Left renal pelvis (tissue), 4 donors: ENCODE data around the gene ZRANB3. TPM values are rescaled to one million over a fixed set of nuclear protein-coding genes. Genes with fewer than 3 reads are reported as not detected.
"Not testable (repeated sequence)": the region's sequence is repeated elsewhere in the genome, so short reads cannot be mapped to it uniquely, and the experiment has no call there.

Experiments
- DNase-seq, 4 donors: peaks; one replicate each; pipeline ENCODE4 v3.0.0-alpha.2; 2013; ENCODE audit warnings: low read depth in 4 of 4, low spot score in 3 of 4
- polyA plus RNA-seq, 4 donors: library from polyadenylated mRNA; unstranded; fragments of 120-200 nt; gene quantifications; one replicate each; pipeline ENCODE4 v1.2.1, GENCODE V29; 2013; ENCODE audit not compliant: insufficient read length in 4 of 4

The ZRANB3 gene
- polyA plus RNA-seq, 4 donors, result 6.8 to 11.2 (median 9.0) TPM

DNA sequence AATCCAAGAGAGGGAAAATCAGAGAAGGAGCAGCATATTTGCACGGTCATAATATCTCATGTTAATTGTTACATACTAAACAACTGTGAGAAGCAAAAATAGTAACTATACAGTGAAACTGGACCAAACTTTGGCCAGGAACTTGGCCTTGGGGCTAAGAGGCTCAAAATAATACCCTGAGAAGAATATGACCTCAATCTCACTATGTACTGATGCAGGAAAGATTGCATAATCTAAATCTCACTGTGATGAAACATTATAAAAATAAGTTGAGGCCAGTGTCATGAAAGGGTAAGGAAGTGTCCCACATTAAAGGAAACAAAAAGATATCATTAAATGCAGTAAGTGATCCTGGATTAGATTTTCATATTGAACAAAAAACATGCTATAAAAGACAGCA is 36.5 kb downstream of the ZRANB3 start:
- no peak for DNase-seq

DNA sequence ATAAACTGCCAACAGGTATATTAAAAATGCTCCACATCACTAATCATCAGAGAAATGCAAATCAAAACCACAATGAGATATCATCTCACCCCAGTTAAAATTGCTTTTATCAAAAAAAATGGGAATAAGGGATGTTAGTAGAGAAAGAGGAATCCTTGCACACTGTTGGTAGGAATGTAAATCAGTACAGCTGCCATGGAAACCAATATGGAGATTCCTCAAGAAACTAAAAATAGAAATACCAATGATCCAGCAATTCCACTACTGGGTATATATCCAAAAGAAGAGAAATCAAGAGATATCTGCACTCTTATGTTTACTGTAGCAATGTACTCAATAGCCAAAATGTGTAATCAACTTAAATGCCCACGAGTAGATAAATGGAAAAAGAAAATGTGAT is 40.6 kb downstream of the ZRANB3 start:
- DNase-seq, result no peak

DNA sequence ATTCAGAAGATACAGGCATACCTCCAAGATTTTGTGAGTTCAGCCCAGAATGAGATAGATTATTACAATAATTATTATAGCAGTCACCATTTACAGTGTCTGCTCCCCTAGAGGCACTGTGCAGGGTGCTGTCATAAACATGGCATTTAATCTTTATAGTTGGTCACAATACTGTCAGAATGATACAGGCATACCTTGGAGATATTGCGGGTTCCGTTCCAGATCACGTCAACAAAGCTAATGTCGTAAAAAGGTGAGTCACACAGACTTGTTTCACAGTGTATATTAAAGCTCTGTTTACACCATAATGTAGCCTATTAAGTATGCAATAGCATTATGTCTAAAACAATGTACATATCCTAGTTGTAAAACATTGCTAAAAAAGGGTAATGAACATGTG is 45.6 kb downstream of the ZRANB3 start:
- no peak for DNase-seq

DNA sequence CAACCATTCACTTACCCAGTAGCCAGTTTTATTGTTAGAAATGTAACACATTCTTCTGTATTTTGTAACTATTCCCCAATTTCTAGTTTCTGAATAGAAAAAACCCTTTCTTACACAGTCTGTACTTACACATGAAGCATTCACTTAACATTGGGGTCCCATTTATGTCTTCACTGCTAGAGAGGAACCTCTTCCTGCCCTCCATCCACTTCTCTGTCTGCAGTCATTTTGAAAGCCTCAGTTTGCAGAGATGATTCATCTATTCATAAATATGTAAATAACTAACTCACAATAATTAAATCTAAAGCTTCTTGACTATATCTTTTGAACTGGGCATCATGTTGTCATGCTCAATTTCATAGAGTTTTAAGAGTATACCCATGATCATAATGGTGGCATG is 55.9 kb downstream of the ZRANB3 start:
- DNase-seq, result no peak

DNA sequence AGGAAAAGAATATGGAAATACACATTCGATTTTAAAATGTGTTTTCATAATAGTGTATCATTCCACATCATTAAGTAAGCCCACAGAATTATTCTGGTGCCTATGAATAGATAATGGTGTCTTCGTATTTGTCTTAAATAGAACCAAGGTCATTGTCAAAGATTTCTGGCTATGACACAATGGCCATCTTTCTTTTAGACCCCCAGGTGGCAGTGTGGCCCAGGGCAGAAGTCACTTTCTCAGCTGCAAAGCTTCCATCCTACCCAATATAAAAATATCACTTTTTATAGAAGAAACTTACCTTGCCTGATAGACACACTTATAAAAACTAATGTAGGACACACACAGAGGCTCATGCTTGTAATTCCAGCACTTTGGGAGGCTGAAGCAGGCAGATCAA is 57.5 kb downstream of the ZRANB3 start:
- no peak for DNase-seq

DNA sequence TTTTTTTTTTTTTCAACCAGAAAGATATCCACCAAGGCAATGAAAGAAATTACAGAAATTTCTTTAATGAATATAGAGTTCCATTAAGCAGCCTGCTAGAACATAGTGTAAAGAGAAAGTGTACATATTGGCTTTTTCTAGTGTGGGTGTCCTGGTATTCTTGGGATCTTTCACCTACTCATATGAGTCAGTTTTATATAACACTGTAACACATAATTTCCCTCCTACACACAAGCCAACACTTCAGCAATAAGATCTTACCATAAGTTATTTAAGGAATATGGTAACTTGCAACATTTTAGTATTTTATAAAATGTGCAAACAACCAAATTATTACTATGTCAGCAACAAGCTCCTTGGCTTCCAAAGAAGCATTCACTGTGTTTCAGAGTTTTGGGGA is 59.9 kb downstream of the ZRANB3 start:
- no peak for DNase-seq

DNA sequence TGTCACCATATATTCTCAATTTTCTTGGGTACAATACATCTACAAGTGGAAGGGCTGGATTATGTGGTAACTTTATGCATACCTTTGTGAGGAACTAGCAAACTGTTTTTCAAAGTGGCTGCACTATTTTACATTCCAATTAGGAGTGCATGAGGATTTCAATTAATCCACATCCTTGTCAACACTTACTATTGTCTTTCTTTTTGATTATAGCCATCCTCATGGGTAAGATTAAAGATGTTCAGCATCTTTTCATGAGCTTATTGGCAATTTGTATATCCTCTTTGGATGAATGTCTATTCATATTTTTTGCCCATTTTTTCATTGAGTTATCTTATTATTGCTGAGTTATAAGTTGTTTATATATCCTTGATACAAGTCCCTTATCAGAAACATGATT is 73.7 kb downstream of the ZRANB3 start:
- DNase-seq, result no peak

DNA sequence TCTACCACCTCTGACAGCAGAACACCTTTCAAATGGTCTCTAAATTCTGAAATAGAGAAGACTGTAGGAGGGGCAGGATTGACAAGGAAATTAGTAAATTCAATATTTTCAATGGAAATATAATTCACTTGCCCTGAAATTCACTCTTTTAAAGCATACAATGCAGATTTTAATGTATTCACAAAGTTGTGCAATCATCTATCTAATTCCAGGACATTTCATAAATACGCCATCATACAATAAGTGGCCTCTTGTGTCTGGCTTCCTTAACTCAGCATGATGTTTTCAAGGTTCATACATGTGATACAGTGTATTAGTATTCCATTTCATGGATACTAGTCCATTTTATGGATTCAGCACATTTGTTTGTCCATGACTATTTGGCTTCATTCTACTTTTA is 74.2 kb downstream of the ZRANB3 start:
- no peak for DNase-seq

DNA sequence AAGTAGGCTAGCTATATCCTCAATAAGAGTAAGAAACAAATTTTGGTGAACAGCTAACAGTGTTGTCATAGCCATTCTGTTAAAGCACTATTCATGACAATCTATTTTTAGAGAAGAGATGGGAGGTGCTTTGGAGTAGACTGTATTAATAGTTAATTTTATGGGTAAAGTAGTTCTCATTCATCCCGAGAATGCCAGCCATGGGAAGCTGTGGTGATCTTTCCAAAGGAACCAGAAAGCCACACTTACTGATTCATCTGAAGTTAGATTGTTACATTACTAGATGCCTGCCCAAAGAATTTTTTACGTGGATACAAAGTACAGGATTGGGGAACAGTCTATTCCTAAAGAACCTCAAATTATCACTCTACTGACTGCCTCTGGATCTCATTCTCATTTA is 74.6 kb downstream of the ZRANB3 start:
- DNase-seq, result no peak

DNA sequence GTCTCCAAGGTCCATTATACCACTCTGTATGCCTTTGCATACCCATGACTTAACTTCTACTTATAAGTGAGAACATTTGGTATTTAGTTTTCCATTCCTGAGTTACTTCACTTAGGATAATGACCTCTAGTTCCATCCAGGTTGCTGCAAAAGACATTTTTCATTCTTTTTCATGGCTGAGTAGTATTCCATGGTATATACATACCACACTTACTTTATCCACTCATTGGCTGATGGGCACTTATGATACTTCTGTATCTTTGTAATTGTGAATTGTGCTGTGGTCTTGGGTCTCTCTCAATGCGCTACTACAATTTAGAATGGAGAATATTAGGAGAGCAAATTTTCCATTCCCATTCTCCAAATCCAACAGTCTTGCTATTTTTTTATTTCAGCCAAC is 76.4 kb downstream of the ZRANB3 start:
- DNase-seq, result no peak

DNA sequence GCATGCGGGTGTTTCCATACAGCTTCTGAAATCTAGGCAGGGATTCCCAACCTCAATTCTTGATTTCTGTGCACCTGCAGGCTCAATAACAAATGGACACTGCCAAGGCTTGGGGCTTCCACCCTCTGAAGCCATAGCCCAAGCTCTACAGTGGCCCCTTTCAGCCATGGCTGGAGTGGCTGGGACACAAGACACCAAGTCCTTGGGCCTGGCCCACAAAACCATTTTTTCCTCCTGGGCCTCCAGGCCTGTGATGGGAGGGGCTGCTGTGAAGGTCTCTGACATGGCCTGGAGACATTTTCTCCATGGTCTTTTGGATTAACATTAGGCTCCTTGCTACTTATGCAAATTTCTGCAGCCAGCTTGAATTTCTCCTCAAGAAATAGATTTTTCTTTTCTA is 78.0 kb downstream of the ZRANB3 start:
- not testable (repeated sequence) for DNase-seq

DNA sequence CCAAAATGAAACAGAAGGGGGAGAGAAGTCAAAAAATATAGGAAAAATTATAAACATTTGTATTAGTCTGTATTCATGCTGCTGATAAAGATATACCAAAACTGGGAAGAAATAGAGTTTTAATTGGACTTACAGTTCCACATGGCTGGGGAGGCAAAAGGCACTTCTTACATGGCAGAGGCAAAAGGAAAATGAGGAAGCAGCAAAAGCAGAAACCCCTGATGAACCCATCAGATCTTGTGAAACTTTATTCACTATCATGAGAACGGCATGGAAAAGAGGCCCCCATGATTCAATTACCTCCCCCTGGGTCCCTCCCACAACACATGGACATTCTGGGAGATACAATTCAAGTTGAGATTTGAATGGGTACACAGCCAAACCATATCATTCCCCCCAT is 79.1 kb downstream of the ZRANB3 start:
- DNase-seq, result no peak

DNA sequence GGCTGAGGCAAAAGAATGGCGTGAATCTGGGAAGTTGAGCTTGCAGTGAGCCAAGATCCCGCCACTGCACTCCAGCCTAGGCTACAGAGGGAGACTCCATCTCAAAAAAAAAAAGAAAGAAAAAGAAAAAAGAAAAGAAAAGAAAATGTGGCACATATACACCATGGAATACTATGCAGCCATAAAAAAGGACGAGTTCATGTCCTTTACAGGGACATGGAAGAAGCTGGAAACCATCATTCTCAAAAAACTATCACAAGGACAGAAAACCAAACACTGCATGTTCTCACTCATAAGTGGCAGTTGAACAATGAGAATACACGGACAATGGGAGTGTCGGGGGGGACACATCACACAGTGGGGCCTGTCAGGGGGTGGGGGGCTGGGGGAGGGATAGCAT is 88.0 kb downstream of the ZRANB3 start:
- DNase-seq, result not testable (repeated sequence)

DNA sequence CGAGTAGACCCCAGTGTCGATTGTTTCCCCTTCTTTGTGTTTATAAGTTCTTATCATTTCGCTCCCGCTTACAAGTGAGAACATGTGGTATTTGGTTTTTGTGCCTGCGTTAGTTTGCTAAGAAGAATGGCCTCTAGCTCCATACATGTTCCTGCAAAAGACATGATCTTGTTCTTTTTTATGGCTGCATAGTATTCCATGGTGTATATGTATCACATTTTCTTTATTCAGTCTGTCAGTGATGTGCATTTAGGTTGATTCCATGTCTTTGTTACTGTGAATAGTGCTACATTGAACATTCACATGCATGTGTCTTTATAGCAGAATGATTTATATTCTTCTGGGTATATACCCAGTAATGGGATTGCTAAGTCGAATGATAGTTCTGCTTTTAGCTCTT is 95.9 kb downstream of the ZRANB3 start:
- not testable (repeated sequence) for DNase-seq

DNA sequence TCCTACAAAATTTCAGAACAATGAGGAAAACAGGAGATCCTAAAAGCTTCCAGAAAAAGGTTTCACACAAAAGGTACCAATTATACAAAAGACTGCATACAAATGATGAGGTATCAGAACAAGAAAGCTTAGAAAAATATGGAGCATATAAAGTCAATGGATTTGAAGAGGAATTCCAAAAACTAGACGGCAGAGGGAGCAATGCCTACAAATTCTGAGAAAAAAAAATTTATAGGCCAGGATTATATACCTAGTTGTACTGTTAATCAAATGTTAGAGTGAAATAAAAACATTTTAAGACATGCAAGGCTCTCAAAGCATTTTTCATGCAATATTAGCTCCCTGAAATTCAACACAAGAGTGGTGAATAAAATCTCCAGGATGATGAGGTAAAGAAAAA is 106.2 kb downstream of the ZRANB3 start:
- DNase-seq, result no peak

DNA sequence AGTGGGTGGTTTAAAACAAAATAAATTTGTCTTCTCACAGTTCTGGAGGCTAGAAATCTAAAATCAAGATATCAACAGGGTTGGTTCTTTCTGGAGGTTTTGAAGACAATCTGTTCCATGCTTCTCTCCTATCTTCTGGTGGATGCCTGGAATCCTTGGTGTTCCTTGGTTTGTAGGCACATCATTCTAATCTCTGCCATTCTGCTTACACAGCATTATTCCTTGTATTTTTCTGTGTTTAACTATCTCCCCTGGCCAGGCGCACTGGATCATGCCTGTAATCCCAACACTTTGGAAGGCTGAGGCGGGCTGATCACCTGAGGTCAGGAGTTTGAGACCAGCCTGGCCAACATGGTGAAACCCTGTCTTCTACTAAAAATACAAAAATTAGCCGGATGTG is 108.1 kb downstream of the ZRANB3 start:
- DNase-seq, result no peak

DNA sequence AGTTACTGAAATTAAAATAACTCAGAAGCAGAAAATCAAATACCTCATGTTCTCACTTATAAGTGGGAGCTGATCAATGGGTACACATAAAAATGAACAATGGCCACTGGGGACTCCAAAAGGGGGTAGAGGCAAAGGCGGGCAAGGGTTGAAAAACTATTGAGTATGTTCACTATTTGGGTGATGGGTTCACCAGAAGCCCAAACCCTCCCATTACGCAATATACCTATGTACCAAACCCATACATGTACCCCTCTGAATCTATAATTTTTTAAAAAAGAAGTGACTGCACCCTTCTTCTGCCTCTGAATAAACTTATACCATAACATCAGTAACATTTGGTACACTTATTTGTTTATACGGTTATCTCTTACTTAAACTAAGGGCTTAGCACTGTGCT is 119.4 kb downstream of the ZRANB3 start:
- DNase-seq, result no peak

DNA sequence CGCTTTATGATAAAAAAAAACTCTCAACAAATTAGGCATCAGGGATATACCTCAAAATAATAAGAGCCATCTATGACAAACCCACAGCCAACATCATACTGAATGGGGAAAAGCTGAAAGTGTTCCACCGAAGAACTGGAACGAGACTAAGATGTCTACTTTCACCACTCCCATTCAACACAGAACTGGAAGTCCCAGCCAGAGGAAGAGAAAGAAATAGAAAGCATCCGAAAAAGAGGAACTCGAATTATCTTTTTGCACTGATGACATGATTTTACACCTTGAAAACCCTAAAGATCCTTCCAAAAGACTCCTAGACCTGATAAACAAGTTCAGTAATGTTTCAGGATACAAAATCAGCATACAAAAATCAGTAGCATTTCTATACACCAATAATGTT is 121.6 kb downstream of the ZRANB3 start:
- no peak for DNase-seq

DNA sequence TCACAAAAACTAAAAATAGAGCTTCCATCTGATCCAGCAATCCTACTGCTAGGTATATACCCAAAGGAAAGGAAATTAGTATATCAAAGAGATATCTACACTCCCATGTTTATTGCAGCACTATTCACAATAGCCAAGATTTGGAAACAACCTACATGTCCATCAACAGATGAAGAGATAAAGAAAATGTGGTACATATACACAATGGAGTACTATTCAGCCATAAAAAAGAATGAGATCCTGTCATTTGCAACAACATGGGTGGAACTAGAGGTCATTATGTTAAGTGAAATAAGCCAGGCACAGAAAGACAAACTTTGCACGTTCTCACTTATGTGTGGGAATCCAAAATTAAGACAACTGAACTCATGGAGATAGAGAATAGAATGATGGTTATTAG is 134.8 kb downstream of the ZRANB3 start:
- DNase-seq, result not testable (repeated sequence)

DNA sequence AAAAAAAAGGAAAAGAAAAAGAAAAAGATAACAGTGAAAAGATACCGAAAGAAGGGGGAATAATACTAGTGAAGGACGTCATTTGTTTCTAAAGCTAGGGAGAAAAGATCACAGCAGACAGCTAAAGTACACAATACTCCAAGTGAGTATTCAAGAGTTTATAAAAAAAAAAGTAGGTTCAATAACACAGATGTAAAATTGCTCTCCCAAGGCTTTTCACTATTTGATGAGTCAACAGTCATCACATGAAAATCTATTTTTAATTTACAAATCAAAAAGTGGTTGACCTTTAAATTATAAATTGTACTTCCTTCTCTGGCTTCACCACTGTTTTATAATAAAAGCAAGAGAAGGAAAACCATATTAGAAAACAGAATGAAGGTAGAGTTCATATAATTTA is 144.0 kb downstream of the ZRANB3 start:
- no peak for DNase-seq

DNA sequence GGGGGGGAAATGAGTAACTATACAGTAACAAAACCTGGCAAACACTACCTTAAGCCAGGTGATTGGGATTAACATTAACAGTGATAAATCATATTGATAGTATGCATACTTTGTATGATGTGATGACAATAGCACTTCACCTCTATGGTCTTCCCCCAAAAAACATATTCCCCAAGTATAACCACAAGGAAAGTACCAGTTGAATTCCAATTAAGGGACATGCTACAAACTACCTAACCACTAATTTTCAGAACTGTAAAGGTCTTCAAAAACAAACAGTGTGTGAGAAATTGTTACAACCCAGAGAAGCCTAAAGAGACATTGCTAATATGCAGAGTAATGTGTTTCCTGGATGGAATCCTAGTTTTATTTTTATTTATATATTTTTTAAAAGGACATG is 152.4 kb downstream of the ZRANB3 start:
- DNase-seq, result no peak

DNA sequence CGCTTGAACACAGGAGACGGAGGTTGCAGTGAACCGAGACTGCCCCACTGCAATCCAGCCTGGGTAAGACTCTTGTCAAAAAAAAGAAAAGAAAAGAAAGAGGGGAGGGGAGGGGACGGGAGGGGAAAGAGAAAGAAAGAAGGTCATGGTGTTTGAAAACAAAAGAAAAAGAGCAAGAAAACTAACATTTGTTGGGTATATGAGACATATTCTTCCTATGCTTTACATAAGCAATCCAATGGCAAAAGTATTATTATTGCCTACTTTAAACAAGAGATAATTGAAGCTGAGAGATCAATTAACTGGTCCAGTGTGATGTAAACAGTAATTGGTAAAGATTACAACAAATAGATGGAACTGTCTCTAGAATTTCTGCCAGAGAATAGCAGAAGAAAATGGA is 157.3 kb downstream of the ZRANB3 start:
- no peak for DNase-seq

DNA sequence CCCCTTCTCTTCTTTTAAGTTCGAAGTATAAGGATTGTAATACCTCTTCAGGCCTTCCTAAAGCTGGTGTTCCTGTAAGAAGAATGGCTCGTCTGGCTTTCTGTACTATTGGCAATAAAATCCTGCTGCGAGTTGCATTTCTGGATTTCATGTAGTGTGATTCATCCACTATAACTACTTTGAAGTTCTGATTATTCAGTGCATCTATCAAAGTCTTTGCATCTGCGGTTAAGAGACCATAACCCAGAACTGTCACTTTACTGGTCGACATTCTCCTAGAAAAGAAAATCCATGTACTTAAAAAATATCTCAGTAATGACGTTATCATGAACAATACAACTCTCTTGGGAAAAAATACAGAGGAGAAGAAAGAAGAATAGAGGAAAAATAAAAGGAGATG is 181.1 kb downstream of the ZRANB3 start:
- no peak for DNase-seq
